Right lobe of liver (tissue), 6 donors: ENCODE measurements around the gene TRAP1. TPM values are rescaled to one million over a fixed set of nuclear protein-coding genes. Genes with fewer than 3 reads are reported as not detected.
"Not testable (repeated sequence)": the region's sequence is repeated elsewhere in the genome, so short reads cannot be mapped to it uniquely, and the experiment has no call there.

Experiments used
- ATAC-seq, 4 donors: fragments of 200-7000 bp; cut with Tn5 transposase; one replicate each; pipeline ENCODE4 v1.9.1; 2020; ENCODE audit warnings: mild to moderate bottlenecking in 4 of 4, moderate library complexity in 4 of 4
- DNase-seq, 3 donors: peaks; one replicate each; pipeline ENCODE4 v3.0.0-alpha.2; 2020
- H3K27ac ChIP-seq, 3 donors: fragments of 200-600 bp; one replicate each; pipeline ENCODE4 v1.8.0; 2022
- H3K27me3 ChIP-seq, 2 donors: fragments of 200-600 bp; one replicate each; pipeline ENCODE4 v1.8.0; 2022
- H3K36me3 ChIP-seq, 4 donors: fragments of 200-600 bp; sonication (generic) in 1 of 4; one replicate each; pipeline versions ENCODE4 v1.5.1 to v1.8.0; 2017 to 2022; ENCODE audit warnings: control low read depth in 1 of 4
- H3K4me1 ChIP-seq, 4 donors: fragments of 200-600 bp; sonication (generic) in 1 of 4; one replicate each; pipeline versions ENCODE4 v1.5.1 to v1.8.0; 2017 to 2022; ENCODE audit warnings: control low read depth in 1 of 4
- H3K4me3 ChIP-seq, 3 donors: fragments of 200-600 bp; one replicate each; pipeline ENCODE4 v1.8.0; 2022
- H3K9me3 ChIP-seq, 4 donors: fragments of 200-600 bp; sonication (generic) in 1 of 4; one replicate each; pipeline versions ENCODE4 v1.5.1 to v1.8.0; 2017 to 2022; ENCODE audit warnings: control low read depth in 1 of 4
- POLR2A ChIP-seq: fragments of 450-650 bp; IDR thresholded peaks from one replicate; pipeline ENCODE4 v1.6.1; 2017; ENCODE audit warnings: antibody characterized with exemption, mild to moderate bottlenecking
- WGBS: methylation state at CpG from one replicate; pipeline ENCODE4 v1.1.6; 2018; ENCODE audit warnings: low coverage, low lambda C conversion rate; ENCODE audit not compliant: insufficient coverage; ENCODE audit errors: missing lambda C conversion rate; 5-methylcytosine and 5-hydroxymethylcytosine counted together
- intact Hi-C, 2 donors: fragments of 100-400 bp; cut with DNase I; formaldehyde crosslinking; loops; one replicate each; pipeline versions ENCODE4 v1.11.2 to v1.14.1; 2022
- total RNA-seq, 6 experiments: library from RNA; depleted of rRNA in 2 of 6; stranded (reverse); fragments of >200 nt in 2 of 6; fragmentation: NEBNext Ultra II Directional in 3 of 6; extraction: Animal tissue kit (Norgen Biotek cat#: 25700) in 3 of 6; gene quantifications; one replicate each; pipeline versions ENCODE4 v1.1.0 to v1.2.4, GENCODE V29; 2016 to 2023
- TF ChIP-seq, protein P1 (sequence below), 4 donors: fragments of 200-600 bp in 3 of 4; fragments of 450-650 bp in 1 of 4; IDR thresholded peaks; one replicate each; pipeline versions ENCODE4 v1.5.1 to v1.8.0; 2016 to 2022; ENCODE audit warnings: antibody characterized with exemption in 4 of 4, mild to moderate bottlenecking in 2 of 4
- donor health status: DM: no; HTN: yes; CAD: no.
- donor health status: DM: no; HTN: no; CAD: no.
- donor health status: DM: no; HTN: no; CAD: no.
- donor health status: DM: no; HTN: yes; CAD: no.
- donor health status: DM: no; HTN: yes; CAD: no.

Gene TRAP1
- total RNA-seq, 6 experiments from 2014 or later, result 93.4 to 169 (median 123) TPM

DNA sequence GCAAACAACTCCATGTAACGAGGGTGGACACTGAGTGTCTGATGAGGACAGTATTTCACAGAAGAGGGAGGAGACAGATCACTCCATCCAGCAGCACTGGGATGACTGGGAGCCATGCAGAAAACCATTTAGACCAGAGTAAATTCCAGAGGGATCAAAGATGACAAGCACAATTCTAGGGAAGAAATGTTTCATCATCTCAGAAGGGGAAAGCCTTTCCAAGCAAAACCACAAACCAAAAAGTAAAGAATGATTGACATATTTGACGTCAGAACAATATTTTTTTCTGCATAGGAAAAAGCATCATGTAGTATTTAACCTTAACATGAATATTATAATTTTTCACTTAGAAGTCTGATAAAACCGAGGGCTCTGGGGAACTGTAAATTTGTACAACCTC, 58.1 kb downstream of the TRAP1 start:
- H3K9me3 ChIP-seq, result no peaks in the 10 kb centered on the region
- DNase-seq (no peak), ATAC-seq (no peak)
- H3K27ac ChIP-seq, result no peak overlapping the region
- 72% methylated on average over 3 of the region's 3 CpGs for WGBS
- H3K36me3 ChIP-seq, result peaks cover 0 to 73% (median 31%) of the 10 kb centered on the region in 4 donors
- no peaks in the 10 kb centered on the region for H3K4me1 ChIP-seq
- H3K4me3 ChIP-seq, result no peak overlapping the region
- intact Hi-C loops, result no loop called here
- H3K27me3 ChIP-seq, result no peaks in the 10 kb centered on the region
- no peak for TF ChIP-seq POLR2A
- TF ChIP-seq, protein P1, sequence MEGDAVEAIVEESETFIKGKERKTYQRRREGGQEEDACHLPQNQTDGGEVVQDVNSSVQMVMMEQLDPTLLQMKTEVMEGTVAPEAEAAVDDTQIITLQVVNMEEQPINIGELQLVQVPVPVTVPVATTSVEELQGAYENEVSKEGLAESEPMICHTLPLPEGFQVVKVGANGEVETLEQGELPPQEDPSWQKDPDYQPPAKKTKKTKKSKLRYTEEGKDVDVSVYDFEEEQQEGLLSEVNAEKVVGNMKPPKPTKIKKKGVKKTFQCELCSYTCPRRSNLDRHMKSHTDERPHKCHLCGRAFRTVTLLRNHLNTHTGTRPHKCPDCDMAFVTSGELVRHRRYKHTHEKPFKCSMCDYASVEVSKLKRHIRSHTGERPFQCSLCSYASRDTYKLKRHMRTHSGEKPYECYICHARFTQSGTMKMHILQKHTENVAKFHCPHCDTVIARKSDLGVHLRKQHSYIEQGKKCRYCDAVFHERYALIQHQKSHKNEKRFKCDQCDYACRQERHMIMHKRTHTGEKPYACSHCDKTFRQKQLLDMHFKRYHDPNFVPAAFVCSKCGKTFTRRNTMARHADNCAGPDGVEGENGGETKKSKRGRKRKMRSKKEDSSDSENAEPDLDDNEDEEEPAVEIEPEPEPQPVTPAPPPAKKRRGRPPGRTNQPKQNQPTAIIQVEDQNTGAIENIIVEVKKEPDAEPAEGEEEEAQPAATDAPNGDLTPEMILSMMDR (IDR thresholded peaks at IDR 0.05), result no peak

DNA sequence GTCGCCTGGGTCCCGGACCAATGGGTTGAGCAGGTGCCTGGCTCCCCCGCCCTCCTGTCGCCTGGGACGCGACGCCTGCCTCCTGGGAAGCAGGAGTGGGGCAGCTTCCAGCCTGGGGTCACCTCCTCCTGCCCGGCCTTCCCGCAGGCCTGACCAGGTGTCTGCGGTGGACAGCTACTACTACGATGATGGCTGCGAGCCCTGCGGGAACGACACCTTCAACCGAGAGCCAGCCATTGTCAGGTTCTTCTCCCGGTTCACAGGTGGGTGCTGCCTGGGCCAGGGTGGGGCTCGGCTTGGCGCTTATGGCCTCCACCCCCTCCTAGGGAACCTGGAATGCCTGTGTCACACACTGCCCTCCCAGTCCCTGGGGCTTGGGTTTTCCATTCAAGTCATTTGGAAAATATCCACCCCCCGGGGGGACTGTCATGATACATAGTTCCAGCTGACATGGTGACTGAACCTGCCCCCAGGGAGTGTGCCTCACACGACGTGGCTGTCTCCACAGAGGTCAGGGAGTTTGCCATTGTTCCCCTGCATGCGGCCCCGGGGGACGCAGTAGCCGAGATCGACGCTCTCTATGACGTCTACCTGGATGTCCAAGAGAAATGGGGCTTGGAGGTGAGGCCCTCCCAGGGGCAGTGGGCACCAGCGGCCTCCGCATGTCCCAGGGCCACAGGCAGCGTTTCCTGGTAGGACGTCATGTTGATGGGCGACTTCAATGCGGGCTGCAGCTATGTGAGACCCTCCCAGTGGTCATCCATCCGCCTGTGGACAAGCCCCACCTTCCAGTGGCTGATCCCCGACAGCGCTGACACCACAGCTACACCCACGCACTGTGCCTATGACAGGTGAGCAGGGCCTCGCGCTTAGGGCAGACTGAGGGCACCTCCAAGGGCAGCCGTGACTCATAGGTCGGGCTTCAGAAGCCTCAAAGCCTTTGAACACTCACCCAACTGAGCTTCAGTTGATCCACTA, 60.5 kb downstream of the TRAP1 start:
- WGBS, result 90% methylated on average over 2 of the region's 42 CpGs

DNA sequence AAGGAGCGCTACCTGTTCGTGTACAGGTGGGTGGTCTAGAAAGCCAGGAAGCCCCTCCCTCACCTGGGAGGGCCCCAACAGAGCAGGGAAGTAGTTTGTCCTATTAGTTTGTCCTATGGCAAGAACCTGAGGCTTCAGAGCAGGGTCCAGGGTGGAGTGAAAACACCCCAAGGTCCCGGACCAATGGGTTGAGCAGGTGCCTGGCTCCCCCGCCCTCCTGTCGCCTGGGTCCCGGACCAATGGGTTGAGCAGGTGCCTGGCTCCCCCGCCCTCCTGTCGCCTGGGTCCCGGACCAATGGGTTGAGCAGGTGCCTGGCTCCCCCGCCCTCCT, 61.2 kb downstream of the TRAP1 start:
- H3K4me1 ChIP-seq, H3K9me3 ChIP-seq, H3K27ac ChIP-seq, DNase-seq, H3K4me3 ChIP-seq, H3K27me3 ChIP-seq, ATAC-seq, intact Hi-C loops: not testable (repeated sequence)
- peaks cover 0 to 53% (median 21%) of the 10 kb centered on the region in 4 donors for H3K36me3 ChIP-seq
- no CpG with 5 or more reads among the region's 10 CpGs for WGBS

More for the DNA sequence above, 60.5 kb downstream of the TRAP1 start:
- no peak for TF ChIP-seq POLR2A
- TF ChIP-seq, protein P1 (IDR thresholded peaks at IDR 0.05), result no peak
- Histone ChIP-seq H3K9me3 (no peaks in the 10 kb centered on the region), H3K4me3 (no peak overlapping the region), H3K27ac (no peak overlapping the region), H3K36me3 (peaks cover 0 to 59% (median 27%) of the 10 kb centered on the region in 4 donors), H3K27me3 (no peaks in the 10 kb centered on the region), H3K4me1 (no peaks in the 10 kb centered on the region)
- DNase-seq (peak in 2 of 3 donors; percentile 43 to 45), ATAC-seq (peak in 1 of 4 donors; percentile 5)
- intact Hi-C loops, result no loop called here

DNA sequence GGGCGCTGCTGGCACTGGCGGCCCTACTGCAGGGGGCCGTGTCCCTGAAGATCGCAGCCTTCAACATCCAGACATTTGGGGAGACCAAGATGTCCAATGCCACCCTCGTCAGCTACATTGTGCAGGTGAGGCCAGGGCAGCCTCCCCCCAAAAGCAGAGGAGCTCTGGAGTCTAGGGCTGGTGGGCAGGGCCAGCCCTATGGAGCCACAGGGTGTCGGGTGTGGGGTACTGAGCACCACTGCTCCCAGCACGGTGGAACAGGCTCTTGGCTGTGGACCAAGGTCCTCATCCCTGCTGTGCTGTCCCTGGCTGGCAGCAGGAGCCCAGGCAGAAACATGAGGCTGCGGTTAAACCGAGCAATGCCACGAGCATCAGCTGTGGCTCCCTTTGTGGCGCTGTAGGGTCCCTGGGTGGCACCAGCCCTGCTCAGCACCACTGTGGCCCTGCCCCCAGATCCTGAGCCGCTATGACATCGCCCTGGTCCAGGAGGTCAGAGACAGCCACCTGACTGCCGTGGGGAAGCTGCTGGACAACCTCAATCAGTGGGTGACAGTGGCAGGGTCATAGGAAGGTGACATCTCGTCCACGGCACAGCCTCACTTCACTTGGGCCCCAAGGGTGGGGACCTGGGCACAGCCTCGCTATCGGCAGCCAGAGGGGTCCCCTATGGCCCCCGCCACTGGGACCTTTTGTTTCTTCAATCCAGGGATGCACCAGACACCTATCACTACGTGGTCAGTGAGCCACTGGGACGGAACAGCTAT, 61.7 kb downstream of the TRAP1 start:
- Histone ChIP-seq H3K4me3 (no peak overlapping the region), H3K9me3 (no peaks in the 10 kb centered on the region), H3K4me1 (no peaks in the 10 kb centered on the region), H3K36me3 (peaks cover 0 to 50% (median 20%) of the 10 kb centered on the region in 4 donors), H3K27ac (no peak overlapping the region), H3K27me3 (no peaks in the 10 kb centered on the region)
- DNase-seq, result peak in 2 of 3 donors; percentile 42 to 54
- 62% methylated on average over 4 of the region's 21 CpGs for WGBS
- peak in 2 of 4 donors; percentile 9 to 17 for ATAC-seq
- intact Hi-C loops, result no loop called here
- TF ChIP-seq, protein P1 (IDR thresholded peaks at IDR 0.05), result no peak
- TF ChIP-seq POLR2A, result no peak

DNA sequence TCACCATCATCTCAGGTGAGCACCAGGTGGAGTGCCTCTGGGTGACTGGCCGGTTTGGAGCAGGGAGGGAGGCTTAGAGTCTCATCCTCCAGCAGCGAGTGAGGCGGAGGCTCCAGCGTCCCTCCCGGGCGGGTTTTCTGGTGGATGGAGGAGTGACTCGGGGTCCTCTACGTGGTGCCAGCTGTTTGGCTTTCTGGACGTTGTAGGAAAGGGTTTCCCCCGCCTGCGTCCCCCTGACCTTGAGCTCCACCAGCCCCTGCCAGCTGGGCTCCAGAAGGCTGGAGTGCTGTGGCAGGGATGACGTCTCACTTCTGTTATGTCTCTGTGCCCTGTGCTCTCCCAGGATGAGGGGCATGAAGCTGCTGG, 62.3 kb downstream of the TRAP1 start:
- no peak overlapping the region for H3K4me3 ChIP-seq
- intact Hi-C loops, result no loop called here
- no peak for ATAC-seq
- H3K27ac ChIP-seq, result no peak overlapping the region
- no peaks in the 10 kb centered on the region for H3K9me3 ChIP-seq
- TF ChIP-seq, protein P1 (IDR thresholded peaks at IDR 0.05), result no peak
- TF ChIP-seq POLR2A, result no peak
- H3K36me3 ChIP-seq, result peaks cover 0 to 47% (median 17%) of the 10 kb centered on the region in 4 donors
- no peaks in the 10 kb centered on the region for H3K4me1 ChIP-seq
- DNase-seq, result peak in 2 of 3 donors; percentile 45 to 49
- 93% methylated on average over 5 of the region's 12 CpGs for WGBS
- H3K27me3 ChIP-seq, result no peaks in the 10 kb centered on the region
